Measurements from ENCODE around the gene NOB1. TPM values are rescaled to one million over a fixed set of nuclear protein-coding genes. Genes with fewer than 3 reads are reported as not detected.
"Not testable (repeated sequence)": the region's sequence is repeated elsewhere in the genome, so short reads cannot be mapped to it uniquely, and the experiment has no call there.

NOB1 gene
- total RNA-seq, 4 donors from 2014 or later, result 37.4 to 50.3 (median 39.4) TPM

DNA sequence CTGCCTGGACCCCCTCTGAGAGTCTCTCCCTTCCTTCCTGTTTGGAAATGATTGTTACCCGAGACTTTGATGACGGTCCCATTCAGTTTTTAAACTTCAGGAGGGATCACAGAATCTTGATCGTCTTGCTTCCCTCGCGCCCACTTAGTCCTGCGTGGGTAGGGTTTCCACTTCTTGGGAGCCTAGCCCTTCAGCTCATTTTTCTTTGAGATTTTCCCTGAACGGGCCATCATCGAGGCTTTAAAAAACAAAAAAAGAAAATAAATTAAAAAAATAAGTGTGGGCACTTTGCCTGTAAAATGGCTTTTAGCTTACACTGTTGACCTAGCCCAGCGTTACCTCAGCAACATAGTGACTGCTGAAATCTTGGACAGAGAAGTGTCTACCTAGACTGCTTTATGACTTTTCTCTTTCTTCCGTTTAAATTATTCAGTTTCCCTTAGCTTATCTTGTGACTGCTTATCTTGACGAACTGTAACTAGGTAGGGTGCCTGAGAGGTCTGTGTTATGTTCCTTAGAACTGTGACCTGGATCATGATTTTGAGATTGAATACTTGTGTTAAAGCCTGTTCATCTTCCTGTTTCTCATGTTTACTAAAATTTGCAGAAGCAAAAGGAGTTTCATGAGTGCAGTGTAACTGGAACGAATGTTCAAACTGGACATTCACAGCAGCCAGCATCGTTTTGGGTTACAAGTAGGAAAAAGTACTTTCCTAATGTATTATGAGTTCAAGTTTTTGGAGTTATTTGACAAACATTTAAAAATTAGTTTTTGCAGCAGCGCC lies 8.3 kb upstream of the NOB1 start:
- TF ChIP-seq, protein P1, sequence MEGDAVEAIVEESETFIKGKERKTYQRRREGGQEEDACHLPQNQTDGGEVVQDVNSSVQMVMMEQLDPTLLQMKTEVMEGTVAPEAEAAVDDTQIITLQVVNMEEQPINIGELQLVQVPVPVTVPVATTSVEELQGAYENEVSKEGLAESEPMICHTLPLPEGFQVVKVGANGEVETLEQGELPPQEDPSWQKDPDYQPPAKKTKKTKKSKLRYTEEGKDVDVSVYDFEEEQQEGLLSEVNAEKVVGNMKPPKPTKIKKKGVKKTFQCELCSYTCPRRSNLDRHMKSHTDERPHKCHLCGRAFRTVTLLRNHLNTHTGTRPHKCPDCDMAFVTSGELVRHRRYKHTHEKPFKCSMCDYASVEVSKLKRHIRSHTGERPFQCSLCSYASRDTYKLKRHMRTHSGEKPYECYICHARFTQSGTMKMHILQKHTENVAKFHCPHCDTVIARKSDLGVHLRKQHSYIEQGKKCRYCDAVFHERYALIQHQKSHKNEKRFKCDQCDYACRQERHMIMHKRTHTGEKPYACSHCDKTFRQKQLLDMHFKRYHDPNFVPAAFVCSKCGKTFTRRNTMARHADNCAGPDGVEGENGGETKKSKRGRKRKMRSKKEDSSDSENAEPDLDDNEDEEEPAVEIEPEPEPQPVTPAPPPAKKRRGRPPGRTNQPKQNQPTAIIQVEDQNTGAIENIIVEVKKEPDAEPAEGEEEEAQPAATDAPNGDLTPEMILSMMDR (IDR thresholded peaks at IDR 0.05), result no peak
- ATAC-seq (ENCODE audit: low FRiP score), result peak; percentile 60
- DNase-seq (ENCODE audit: low spot score), result no peak

DNA sequence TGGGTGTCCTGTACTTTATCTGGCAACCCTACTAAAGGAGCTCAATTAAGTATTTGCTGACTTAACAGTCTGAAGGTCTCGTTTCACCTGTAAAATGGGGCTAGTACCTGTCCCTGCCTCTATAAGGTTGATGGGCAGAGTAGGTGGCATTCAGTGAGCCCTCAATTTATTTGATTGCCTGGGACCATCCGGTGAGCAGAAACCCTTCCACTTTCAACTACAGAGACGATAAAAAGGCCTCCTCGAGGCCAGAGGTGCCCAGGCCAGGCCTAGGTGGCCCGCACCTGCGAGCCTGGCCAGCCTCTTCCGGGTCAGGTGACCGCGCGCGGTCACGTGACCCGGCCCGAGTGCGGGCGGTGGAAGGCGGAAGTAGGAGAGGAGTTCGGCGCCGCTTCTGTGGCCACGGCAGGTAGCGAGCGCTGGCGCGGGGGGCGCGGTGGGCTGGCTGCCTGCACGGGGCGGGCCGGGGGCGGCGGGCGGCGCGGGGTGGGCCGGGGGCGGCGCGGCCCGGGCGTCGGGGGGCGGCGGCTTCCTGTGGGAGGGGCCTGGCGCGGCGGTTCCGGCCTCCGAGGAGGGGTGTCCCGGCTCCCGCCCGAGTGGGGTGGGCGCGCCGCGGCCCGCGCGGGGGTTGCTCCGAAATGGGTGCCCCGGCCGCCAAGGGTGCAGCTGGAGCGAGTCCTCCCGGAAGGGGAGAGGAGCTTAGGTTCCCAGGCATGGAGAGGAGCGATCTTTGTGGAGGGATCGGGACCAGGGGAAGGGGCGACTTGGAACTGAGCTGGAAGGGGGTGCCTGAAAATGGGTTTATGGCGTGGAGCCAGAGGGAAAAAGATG lies 7.5 kb upstream of the NOB1 start, which contains the start of gene WWP2:
Gene WWP2 (plus strand): TSS at position 350 of the 831 bp plus-strand sequence. CDS start 24,679 bp downstream, outside the sequence.
- TF ChIP-seq, protein P1 (IDR thresholded peaks at IDR 0.05), result no peak

DNA sequence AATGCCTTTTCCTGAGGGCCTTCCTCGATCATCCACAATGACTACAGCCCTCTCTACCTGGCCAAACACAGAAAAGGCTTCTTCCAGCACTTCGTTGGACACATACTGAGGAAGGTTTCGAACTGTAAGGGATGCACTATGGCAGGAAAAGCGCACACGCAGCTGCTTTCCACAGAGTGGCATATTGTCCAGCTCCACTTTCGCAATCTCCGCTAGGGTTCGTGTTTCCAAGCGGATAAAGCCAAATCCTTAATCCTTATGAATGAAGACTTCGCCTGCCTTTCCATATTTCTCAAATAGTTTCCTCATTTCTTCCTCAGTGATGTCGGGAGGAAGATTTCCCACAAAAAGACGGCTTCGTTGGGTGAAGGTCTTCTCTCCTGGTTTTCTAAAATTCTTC lies 2.6 kb upstream of the NOB1 start:
- DNase-seq (ENCODE audit: low spot score), result not testable (repeated sequence)

More for the DNA sequence above, 7.5 kb upstream of the NOB1 start, which contains the start of gene WWP2:
- peak; percentile 32 for DNase-seq (ENCODE audit: low spot score)
- ATAC-seq (ENCODE audit: low FRiP score), result peak; percentile 87

DNA sequence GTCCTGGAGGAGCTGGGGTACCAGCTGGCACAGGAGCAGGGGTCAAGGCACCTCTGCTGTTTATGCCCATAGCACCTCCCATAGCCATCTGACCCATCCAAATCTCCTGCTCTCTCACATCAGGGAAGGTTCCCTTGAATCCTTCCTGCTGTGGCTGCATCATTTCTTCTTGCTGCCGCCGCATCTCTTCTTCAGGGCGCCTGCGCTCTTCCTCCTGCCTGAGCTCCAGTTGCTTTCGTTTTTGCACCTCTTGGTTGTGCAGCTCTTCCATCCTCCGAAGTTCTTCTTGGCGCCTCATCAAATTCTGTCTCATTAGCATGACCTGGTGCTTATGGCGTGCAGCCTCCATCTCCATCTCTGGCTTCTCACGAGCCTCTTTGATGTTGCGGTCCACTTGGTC lies 2.0 kb upstream of the NOB1 start:
- TF ChIP-seq, protein P1 (IDR thresholded peaks at IDR 0.05), result no peak
- no peak for DNase-seq (ENCODE audit: low spot score)
- ATAC-seq (ENCODE audit: low FRiP score), result no peak

More for the DNA sequence above, 2.6 kb upstream of the NOB1 start:
- not testable (repeated sequence) for ATAC-seq (ENCODE audit: low FRiP score)

DNA sequence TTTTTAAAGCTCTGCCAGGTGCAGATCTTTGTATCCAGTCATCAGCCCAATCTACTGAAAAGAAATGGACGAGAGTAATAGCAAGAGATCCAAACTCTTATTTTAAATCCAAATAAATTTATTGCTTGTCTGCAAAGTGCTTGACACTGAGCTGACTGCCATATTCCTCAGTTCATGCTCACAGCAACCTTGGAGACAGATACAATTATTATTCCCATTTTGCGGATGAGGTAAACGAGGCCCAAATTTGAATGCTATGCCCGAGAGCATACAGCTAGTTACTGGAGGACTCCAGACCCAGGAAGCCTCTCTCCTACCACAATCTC lies 620 bp downstream of the NOB1 start:
- peak; percentile 21 for ATAC-seq (ENCODE audit: low FRiP score)
- TF ChIP-seq, protein P1 (IDR thresholded peaks at IDR 0.05), result no peak
- no peak for DNase-seq (ENCODE audit: low spot score)

DNA sequence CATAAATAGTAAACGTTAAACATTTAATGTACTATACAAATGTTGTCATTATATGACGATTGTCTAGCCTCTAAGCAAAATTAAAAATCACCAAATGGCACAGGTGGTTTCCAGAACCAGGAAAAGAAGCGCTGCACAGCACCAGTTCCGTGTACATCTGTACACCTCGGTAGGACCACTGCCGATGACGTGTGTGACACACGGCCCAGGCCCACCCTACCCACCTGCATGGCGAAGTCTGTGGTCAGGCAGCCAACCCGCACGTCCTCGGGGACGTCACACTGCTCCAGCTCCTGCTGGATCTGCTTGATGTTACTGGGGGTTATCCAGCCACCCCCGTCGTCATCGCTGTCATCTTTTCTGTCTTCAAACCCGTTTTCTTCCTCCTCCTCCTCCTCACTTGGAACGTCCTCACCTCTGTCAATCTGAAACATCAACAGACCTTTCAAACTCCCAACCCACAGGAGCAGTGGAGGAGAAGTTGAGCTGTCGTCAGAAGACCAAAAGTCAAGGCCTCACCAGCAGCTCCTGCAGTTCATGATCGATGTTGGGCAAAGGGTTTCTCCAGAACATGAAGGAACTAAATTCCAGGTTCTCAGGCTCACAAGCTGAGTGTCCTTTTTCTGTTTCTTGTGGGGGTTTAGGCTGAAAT lies 5.9 kb downstream of the NOB1 start:
- TF ChIP-seq, protein P1 (IDR thresholded peaks at IDR 0.05), result no peak
- ATAC-seq (ENCODE audit: low FRiP score), result no peak
- DNase-seq (ENCODE audit: low spot score), result no peak

DNA sequence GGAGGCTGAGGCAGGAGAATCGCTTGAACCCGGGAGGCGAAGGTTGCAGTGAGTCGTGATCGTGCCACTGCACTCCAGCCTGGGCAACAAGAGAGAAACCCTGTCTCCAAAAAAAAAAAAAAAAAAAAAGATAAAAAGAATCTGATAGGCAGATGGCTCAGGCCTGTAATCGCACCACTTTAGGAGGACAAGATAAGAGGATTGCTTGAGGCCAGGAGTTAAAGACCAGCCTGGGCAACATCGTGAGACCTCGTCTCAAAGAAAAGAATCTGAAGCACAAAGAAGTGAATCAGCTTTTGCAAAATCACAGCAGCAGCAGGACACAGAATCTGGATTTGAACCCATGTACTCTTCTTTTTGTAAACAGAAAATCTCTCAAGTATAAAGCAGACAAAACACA lies 7.6 kb downstream of the NOB1 start:
- ATAC-seq (ENCODE audit: low FRiP score), result no peak
- no peak for DNase-seq (ENCODE audit: low spot score)
- TF ChIP-seq, protein P1 (IDR thresholded peaks at IDR 0.05), result no peak

Data from omental fat pad (tissue), 4 donors.